ENCODE results near the gene IDH3A.

GRCh38 chr15:78178064-78178463 lies 28.9 kb downstream of the IDH3A start:
- TF ChIP-seq CTCF (IDR thresholded peaks at IDR 0.05) (no peak), POLR2A (IDR thresholded peaks at IDR 0.05) (no peak)
